ENCODE data around the gene SPECC1L. TPM values are rescaled to one million over a fixed set of nuclear protein-coding genes. Genes with fewer than 3 reads are reported as not detected.

SPECC1L gene
- total and polyA plus RNA-seq, 2 of the 8 experiments (the other 6 are each of a cell fraction or from before 2014, with no cell fraction given), result 15.7 to 61.6 TPM

GRCh38 chr22:24232725-24233124, 37.9 kb upstream of the SPECC1L start (continued):
- TF ChIP-seq RNF2 (IDR thresholded peaks at IDR 0.05; ENCODE audit: borderline replicate concordance, low read depth, low read length, missing control alignments, poor library complexity, severe bottlenecking), result no peak
- TF ChIP-seq BCL11A (IDR thresholded peaks at IDR 0.05; ENCODE audit: low read depth in 2 of 2, low read length in 2 of 2), result no peak
